NOMO-1 treated with dmso at 0.1 percent for 144 hours (cell line): Measurements from ENCODE around the gene PHC2.

Experiments used
- DNase-seq: peaks from one replicate; lab custom pipeline; 2025; ENCODE audit not compliant: unreplicated experiment; lab: John Stamatoyannopoulos, UW

PHC2 gene

DNA sequence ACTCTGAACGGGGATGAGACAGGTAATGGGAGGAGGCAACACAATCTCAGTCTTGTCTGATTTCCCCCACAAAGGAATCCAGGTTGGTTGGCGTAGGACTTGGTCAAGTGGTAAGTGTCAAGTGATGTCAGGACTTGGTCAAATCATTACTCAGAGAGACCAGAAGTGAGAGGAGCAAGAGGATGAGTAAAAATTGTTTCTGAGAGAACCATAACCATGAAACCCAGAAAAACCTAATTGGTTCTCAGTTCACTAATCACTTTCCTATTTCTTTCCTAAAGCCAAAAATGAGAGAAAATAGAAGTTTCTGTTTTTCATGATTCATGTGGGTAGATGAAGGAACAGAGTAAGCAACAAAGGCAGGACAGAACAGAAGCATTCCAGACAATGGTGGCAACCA, 5.0 kb downstream of the PHC2 start:
- DNase-seq = no peak

DNA sequence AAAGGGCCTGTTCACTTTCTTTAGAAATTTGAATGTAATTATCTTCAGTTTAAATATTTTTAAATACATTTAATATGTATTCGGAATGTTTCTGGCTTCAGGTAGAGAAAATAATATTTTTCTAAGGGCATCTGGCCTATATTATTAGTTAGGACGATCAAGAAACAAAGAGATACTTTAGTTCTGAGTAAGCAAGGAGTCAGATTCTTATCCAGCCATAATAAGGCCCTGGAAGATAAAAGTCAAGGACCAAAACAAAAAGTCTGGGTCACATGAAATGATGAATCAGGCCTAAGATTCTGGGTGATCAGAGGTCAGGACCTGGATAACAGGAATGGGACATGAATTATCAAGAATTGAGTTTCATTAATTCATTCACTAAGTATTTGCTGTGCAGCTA, 6.3 kb downstream of the PHC2 start:
- no peak for DNase-seq

DNA sequence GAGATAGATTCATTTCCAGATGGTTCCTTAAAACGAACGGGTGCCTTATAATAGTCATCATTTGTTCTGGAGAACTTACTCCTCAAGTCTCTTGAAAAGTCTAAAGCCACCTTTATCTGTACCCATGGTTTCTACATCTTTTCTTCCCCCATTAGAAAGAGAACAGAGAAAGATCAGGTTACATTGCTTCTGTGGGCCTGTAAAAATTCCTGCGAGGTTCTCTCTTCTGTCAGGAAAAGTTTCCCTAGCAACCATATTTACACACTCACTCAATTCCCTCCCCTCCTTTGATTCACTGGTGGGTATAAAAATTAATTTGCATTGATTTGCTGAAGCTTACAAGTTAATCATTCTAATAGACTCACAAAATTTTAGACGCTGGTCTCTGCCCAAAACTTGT, 6.7 kb downstream of the PHC2 start:
- no peak for DNase-seq

DNA sequence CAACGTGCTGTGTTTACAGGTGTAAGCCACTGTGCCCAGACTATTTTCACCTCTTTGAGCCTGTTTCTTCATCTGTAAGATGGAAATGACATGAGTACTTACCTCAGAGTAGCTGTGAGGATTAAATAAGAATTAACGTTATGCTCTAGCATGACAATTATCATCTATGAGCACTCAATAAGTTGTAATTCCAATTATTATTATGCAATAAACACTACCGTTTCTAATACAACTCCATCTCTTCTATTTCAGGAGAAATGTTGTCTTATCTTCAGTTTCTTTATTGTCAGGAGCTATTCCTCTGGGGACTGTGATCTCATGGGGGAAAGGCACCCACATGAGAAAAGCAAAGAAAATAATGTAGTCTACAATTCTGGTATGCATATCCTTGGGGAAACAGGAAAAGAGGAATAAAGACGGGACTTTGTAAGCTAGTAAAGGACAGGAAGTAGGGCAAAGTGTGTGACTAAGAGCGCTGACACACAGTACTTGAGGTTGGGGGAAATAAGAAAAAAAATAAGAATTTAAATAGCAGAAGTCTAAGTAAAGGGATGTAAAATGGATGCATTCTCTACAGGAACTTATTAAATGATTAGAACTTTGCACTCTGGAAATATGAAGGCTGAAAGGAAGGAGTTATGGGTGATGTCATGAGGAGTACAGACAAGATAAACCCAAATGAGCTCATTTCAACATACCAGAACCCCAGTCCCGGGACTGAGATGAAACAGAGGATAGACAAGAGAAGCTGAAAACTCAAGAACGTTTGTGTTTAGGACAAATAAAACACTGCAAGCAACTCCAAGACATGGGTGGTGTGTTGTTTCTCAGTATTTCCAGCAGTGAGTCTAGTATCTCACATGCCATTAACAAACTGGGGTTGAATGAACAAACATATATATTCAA, 9.8 kb downstream of the PHC2 start:
- DNase-seq = peak; percentile 49

DNA sequence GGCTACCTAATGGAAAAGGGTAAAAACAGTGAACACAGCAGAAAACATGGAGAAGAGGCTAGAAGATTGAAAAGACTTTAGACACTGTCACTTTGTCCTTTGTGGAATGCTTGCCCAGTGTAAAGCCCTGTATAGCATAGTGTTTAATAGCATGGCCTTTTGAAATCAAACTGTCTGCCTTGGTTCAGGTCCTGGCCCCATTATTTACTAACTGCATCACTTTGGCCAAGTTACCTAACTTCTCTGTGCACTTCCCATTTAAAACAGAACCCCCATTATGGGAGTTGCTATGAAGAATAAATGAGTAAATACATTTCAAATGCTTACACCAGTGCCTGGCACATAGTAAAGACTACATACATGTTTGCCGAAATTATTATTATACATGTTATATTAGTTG, 12.1 kb downstream of the PHC2 start:
- no peak for DNase-seq

DNA sequence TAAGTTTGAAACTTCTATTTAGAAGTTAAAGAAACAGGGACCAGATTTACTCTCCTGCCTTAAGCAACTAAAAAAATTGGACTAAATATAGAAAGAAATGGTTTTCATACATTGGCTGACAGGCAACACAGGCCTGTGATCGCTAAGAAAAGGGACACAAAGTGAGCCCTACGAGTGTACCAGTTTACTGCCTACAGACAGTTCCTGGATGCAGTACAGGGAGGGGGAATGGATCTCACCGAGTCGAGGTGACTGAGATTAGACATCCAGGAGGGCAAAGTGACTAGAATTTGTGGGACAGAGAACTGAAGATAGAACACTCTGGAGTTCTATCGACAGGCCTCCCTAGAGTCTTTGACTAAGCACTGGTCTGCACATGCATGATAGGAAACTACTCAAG, 16.0 kb downstream of the PHC2 start:
- no peak for DNase-seq

DNA sequence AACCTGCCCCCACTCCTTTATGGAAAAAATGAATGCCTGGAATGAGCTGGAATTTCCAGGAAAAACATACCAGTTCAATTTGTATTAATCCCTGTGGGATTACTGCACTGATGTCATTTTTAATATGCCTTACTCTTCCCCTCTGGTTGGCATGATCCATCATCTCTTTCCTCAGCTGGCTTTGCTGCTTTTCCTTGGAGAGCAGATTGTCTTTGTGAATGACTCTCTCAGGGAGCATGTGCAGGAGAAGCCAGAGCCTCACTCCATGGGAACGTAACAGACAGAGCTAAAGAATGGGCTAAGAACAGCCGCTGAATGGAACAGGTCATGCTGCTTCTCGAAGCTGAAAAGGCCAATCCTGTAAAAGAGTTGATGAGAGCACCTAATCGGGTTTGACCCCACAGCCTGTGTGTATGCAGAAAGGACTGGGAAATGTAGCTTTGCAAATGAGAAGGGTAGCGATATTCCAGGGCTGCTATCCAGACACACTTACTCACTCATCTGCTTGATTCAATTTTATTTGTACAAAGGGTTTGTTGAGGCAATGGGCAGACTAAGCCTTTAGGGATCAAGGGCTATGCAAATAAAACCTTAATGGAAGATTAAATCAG, 20.7 kb downstream of the PHC2 start:
- DNase-seq = no peak

DNA sequence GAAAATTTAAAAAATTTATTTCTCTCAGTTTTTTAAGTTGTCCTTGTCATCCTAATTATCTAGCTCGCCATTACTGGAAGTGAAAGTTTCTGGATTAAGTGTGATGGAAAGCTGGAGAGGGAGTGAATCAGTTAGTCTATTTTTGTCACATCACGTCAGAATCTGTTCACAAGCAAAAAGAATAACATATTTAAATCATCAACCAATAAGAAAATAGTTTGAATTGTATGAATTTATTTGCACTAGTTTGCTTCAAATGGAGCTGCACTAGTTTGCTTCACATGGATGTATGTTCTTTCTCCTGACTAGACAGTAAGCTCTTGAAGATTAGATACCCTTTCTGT, 22.8 kb downstream of the PHC2 start:
- DNase-seq = no peak

DNA sequence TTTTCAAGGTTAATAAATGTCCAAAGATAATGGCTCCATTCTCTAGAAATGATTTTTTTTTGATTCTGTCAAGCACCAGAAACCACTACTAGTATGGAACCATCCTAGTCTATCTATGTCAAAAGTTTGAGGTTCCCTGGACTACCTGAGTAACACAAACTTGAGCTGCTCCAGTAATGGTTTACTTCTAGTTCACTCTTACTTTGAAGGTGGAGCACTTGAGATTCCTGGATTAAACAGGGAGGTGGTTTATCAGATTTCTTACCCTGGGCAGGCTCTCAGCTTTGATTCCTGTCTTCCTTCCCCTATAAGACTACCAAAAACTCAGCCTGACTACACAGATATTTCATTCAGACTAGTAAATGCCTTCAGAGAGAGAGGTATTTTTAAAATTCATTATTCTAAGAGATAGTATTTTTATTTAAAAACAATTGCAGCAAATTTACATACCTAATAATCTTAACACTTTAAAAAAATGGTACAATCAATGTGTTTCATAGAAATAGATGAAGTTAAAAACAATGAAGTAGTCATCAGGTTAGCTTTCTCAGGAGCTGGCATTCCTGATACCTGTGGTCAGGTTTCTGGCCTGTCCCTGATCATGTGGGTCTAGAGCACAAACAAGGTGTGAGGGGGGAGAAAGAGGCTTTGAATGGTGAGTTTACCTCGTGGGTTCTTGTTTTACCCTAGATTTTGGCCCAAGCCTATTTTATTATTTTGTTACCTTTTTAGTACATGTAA, 23.4 kb downstream of the PHC2 start:
- DNase-seq = no peak

DNA sequence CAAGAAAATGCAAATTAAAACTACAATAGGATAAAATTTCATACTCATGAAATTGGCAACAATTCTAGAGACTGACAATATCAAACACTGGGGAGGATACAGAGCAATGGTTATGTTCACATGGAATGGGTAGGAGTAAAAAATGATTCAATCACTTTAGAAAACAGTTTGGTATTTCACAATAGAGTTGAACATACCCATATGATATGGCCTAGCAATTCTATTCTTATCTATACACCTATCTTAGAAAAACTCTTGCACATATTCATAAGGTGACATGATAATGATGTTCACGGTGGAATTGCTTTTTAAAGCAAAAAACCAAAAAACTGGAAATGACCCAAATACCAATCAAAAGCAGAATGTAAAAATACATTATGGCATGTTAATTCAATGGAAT, 28.7 kb downstream of the PHC2 start:
- no peak for DNase-seq

DNA sequence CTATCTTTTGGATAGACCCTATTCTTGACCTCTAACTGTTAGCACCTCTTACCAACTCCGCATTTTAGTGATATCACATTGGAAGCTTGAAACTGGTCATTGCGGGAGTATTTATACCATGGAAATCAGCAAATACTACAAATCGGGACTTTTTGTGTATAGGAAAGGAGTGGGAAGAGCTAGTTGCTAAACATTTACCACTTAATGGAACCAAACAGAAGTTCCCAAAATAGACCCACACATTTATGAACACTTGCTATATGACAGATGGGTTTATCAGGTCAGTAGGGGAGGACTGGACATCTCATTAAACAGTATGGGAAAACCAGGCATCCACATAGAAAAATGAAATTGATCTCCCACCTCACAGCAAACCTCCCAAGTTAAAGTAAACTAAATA, 29.4 kb downstream of the PHC2 start:
- DNase-seq = no peak

DNA sequence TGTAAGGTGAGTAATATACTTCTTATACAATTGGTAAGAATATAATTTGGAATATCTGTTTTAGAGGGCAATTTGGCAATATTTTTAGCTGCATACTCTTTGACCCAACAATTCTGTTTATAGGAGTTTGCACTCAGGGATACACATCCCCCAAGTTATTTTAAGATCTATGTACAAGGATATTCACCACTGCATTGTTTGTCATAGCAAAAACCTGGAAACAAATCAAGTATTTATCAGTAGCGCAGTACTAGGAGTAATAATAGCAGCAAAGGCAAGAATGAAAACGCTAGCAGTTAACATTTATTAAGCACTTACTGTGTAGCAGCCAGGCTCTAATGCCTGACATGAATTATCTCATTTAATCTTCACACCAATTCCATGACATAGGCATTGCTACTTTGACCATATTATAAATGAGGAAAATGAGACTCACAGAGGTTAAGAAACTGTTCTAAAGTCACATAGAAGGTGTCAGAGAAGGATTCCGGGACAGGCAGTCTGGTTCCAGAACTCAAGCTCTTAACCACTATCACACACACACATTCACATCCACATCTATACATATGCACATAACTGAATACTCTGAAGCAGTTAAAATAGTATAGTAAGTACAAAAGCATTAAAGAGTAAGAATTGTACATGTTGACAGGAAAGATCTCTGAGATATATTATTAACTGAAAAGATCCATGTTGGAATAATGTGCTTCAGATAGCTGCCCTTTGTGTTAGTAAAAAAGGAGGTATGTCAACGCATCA, 30.6 kb downstream of the PHC2 start:
- DNase-seq = no peak

DNA sequence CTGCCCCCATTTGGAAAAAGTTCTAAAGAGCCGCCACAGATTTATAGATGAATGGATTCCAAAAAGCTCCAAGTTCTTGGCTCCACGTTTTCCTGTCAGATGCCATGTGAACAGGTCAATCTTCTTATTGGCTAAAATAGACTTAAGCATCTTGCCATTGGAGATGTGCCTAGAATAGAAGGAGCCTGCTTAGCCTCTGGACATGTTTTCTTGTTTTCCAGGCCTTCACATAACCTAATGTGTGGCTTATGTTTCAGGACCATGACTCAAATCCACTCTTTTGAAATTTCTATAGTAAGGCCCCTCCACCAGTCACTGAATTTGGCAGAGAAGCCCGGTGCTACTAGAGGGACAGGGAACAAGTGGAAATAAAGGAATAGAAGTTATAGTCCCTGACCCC, 31.5 kb downstream of the PHC2 start:
- DNase-seq = no peak

DNA sequence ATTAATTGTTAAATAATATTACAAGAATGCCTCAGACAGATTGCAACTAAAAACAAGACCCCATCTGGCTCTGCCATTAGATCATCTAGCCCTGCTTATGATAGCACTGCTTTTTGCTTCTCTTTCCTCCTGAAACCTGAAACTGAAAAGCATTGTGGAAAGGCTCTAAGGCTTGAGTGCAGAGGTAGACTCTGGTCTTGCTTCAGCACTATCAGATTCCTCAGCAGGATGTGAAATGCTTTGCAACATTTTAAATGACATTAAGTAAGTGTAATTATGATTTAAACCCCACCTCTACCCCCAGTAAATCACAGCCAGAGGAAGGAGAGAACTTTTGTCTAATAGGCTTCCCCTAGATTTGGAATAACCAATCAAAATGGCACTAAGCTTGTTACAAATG, 32.9 kb downstream of the PHC2 start:
- DNase-seq = no peak

DNA sequence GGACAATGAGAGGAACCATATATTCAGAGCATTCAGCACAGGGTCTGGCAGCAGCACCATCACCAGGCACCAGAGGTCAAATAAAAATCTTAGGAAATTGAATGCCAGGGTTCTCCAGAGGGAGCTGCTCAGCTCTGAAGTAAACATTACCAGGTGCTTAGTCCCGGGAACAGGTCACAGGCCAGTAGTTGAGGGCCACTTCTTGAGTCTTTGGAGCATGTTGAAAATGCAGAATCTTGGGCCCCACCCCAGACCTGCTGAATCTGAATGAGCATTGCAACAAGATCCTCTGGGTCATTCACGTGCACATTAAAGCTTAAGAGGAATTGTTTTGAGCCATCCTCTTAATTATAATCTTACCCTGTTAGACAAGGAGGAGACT, 33.8 kb downstream of the PHC2 start:
- DNase-seq = no peak

DNA sequence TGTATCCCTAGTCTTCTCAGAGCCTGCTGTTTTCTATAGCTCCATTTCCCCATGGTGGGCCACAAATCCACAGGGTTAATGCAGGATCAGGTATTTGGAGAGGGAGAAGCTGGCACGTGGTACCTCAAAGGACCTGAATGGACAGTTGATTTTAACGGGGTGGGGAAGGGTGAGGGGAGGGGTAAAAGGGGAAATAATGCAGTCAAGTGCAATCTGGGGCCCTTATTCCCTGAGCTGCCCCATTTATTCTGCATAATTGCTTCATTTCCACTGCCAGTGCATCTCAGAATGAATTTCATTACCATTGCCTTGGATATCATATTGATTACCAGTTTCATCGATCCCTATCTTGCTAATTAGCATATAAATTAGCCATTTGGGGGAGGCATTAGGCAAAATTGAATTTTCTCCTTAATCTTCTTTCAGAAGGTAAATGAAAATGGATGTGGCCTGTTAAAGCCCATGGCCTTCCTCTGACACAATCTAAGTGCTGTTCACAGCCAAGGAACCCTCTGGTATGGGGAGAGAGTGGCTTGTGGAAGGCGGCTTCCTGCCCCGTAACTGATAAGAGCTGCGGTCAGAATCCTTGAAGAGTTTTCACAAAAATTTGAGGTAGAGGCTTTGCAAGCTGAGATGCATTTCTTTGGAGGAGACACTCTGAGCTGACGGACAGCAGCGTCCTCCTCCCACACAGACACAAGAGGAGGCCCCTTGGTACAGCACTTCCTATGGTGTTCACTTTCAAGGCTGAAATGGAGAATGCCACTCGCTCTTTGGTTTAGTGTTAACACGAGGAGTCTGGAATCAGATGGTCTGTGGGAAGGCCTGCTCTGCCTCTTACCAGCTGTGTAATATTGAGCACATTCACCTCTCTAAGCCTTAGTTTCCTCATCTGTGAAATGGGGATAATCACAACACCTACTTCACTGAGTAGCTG, 34.4 kb downstream of the PHC2 start:
- no peak for DNase-seq

DNA sequence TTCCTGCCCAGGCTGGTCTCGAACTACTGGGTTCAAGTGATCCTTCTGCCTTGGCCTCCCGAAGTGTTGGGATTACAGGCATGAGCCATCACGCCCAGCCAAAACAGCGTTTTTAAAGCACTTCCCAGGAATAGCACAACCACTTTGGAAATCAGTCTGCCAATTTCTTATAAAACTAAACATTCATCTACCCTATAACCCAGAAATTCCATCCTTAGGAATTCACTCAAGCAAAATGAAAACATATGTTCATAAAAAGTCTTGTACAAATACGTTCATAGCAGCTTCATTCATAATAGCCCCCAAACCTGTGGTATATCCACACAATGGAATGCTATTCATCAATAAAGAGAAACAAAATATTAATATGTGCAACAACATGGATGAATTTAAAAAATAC, 36.1 kb downstream of the PHC2 start:
- DNase-seq = no peak

DNA sequence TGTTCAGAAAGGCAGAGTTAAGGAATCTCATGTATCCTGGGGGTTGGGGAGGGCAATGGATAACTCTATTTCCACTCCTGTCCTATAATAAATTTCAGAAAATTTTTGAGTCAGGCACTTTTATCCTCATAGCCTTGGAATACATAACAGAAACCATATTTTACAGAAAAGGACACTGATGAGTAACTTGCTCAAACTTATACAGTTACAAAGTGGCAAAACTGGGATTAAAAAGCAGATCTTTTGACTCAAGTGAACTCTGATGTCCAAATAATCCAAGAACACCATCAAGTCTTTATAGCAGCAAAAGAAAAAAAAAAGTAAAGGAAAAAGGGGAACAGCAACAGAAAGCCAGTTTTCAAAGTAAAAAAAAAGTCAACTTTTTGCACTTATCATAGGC, 36.9 kb downstream of the PHC2 start:
- DNase-seq = no peak

DNA sequence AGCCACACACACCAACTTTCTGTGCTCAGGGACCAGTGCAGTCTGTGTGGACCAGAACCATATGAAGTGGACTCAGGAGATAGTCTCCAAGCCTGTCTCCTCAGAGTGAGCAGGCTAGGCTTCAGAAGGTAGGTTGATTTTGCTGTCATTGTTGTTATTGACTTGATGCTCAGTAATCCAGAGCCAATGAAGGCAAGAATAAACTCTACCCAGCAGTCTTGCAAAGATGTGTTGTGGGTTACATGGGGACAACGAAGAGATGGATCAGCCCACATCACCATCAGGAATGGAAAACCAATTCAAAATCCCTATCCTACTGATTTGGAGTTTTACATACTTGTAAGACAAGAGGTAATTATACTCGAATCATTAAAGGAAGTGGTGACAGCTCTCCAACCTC, 37.4 kb downstream of the PHC2 start:
- no peak for DNase-seq

DNA sequence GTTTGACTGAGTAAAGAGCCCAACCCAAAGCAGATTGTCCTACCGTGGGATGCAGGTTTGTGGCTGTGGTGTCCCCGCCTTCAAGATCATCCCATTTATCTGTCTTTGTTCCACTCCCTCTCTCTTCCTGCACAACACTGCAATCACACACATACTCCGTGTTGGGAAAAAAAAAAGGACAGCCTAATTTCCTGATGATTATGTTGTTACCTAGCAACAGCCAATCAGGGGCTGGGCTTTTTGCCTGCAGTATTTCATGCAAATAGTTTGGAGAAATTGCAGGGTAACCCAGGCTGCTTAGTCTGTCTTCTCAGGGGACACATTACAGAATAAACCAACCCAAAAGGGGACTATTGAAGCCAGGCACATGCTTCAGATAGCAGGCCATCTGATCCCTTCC, 38.3 kb downstream of the PHC2 start:
- DNase-seq = no peak
